ACC112 (cell line): Measurements from ENCODE around the gene TPRA1.
"Not testable (repeated sequence)": the region's sequence is repeated elsewhere in the genome, so short reads cannot be mapped to it uniquely, and the experiment has no call there.

Source experiments
- H2AFZ ChIP-seq: fragments of 200-600 bp; sonication (generic); one replicate; pipeline ENCODE4 v1.6.0; 2017; ENCODE audit warnings: antibody characterized with exemption, low read length; ENCODE audit not compliant: unreplicated experiment
- H3K27ac ChIP-seq: fragments of 200-600 bp; sonication (generic); 2 replicates; pipeline ENCODE4 v1.5.1; 2014; ENCODE audit warnings: low read depth, mild to moderate bottlenecking, antibody characterized with exemption, low read length, moderate library complexity
- H3K27me3 ChIP-seq: fragments of 200-600 bp; sonication (generic); 2 replicates; pipeline ENCODE4 v1.6.1; 2014; ENCODE audit warnings: mild to moderate bottlenecking, antibody characterized with exemption, low read length, moderate library complexity, mixed read lengths; ENCODE audit not compliant: insufficient read depth
- H3K36me3 ChIP-seq: fragments of 200-600 bp; sonication (generic); 2 replicates; pipeline ENCODE4 v1.6.1; 2016; ENCODE audit warnings: mild to moderate bottlenecking, antibody characterized with exemption, low read length, moderate library complexity, mixed read lengths; ENCODE audit not compliant: insufficient read depth
- H3K4me1 ChIP-seq: fragments of 200-600 bp; sonication (generic); one replicate; pipeline ENCODE4 v1.6.1; 2016; ENCODE audit warnings: low read length, mixed read lengths; ENCODE audit not compliant: insufficient read depth, unreplicated experiment, control insufficient read depth
- H3K4me3 ChIP-seq: fragments of 200-600 bp; sonication (generic); 2 replicates; pipeline ENCODE4 v1.5.1; 2014; ENCODE audit warnings: mild to moderate bottlenecking, low read depth, low read length
- H3K79me2 ChIP-seq: fragments of 200-600 bp; sonication (generic); one replicate; pipeline ENCODE4 v1.6.0; 2016; ENCODE audit warnings: low read length; ENCODE audit not compliant: control insufficient read depth, unreplicated experiment, insufficient read depth

The TPRA1 gene

DNA sequence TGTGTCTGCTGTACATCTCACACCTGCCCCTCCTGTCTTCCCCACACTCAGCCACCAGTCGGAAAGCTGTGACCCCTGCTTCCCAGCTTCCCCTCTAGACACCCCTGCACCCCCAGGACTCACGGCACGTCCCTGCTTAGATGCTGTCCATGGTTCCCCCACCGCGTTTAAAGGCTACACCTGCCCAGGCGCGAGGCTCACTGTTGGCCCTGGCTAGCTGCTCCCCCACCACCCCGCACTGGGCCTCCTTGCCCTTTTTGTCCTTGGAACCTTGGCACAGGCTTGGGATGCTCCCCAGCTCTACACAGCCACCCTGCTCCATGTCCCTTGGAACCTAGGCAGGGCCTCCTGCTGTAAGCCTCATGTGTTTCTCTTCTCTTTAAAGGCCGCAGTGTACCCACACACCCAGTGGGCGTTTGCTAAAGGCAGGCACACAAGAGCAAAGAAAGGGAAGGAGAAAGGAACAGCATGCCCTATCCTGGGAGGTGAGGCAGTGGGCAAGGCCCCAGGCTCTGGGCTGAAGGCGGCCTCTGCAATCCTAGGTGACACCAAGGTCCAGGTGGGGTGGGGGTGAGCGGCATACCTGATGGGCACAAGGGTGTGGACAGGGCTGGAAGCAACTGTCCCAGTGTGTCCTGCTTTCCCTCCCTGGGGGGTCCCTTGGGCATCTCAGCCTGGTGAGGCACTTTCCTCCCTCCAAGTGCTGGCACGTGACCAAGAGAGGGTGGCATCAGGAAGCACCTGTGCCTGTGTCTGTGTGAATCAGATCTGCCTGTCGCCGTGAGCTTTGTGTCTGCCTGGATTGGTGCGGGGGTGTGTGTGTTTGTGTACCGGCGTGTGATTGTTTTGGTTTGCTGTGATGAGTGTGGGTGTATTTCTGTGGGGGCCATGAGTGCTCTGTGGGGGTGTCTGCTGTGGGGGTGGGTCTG, 54.4 kb downstream of the TPRA1 start:
- H2AFZ ChIP-seq: no peak overlapping the region
- no peaks in the 10 kb centered on the region for H3K36me3 ChIP-seq
- H3K4me3 ChIP-seq: no peak overlapping the region
- peaks cover 5% of the 10 kb centered on the region for H3K27me3 ChIP-seq
- no peaks in the 10 kb centered on the region for H3K4me1 ChIP-seq
- H3K79me2 ChIP-seq: no peaks in the 10 kb centered on the region
- H3K27ac ChIP-seq: no peak overlapping the region

DNA sequence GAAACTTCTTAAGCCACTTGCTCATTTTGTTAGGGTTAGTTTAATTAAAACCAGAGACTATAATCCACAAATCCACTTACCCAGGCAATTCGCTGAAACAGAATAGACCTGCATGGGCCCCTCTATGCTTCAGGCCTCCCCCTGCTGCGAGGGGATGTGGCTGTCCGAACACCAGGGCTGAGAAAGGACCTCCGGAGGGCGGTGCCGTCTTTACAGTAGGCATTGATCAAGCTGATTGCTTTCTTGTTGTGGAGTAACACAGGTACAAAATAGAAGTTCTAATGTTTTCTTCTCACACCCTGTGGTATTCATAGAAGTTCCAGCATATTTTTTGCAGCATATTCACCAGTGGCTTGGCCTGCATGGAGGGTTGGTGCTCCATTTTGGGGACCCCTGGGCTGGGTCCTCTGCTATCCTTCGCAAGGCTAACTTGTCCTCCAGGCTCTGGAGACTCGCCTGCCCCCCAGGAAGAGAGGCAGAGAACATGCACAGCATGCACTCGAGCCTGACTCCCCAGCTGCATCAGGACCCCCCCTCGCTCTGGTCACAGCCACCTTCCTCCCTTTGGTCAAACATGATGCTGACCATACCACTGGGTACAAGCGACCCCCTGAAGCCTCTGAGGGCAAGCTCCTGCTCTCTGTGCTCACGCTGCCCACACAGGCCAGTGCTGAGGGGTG, 55.3 kb downstream of the TPRA1 start:
- H2AFZ ChIP-seq: no peak overlapping the region

DNA sequence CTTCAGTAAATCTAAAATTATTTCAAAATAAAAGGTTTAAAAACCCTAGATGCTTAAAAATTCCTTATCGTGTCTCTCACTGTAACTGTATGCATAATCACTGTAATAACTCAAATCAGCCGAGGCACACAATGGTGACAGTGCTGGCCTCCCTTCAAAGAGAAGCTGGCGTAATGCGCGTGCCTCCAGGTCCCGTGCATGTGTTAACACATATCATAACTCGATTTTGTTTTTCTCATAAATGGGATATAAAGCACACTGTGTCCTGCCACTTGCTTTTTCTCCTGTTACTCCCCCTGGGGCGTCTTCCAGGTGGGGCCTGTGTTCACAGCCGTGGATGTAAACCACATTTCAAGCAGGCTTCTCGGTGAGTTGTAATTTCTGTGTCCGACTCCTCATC, 56.0 kb downstream of the TPRA1 start:
- Histone ChIP-seq H2AFZ (no peak overlapping the region), H3K4me1 (no peaks in the 10 kb centered on the region), H3K36me3 (no peaks in the 10 kb centered on the region), H3K27ac (no peak overlapping the region), H3K79me2 (no peaks in the 10 kb centered on the region), H3K27me3 (peaks cover 7% of the 10 kb centered on the region), H3K4me3 (no peak overlapping the region)

More for the DNA sequence above, 55.3 kb downstream of the TPRA1 start:
- no peaks in the 10 kb centered on the region for H3K36me3 ChIP-seq
- no peak overlapping the region for H3K4me3 ChIP-seq
- no peaks in the 10 kb centered on the region for H3K79me2 ChIP-seq
- peaks cover 5% of the 10 kb centered on the region for H3K27me3 ChIP-seq
- no peaks in the 10 kb centered on the region for H3K4me1 ChIP-seq
- no peak overlapping the region for H3K27ac ChIP-seq

DNA sequence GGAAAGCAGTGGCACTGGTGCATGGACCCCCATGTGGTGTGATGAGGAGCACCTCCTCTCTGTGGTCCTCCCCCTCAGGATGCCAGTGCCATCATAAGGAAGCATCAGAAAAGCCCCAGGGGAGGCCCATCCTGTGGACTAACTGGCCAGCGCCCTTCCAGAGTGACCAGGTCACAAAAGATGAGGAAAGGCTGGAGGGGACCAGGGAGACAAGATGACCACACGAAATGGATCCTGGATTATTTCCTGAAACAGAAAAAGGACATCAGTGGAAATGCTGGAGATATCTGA, 56.4 kb downstream of the TPRA1 start:
- H2AFZ ChIP-seq: no peak overlapping the region
- H3K27ac ChIP-seq: no peak overlapping the region
- H3K4me1 ChIP-seq: no peaks in the 10 kb centered on the region
- peaks cover 11% of the 10 kb centered on the region for H3K27me3 ChIP-seq
- H3K79me2 ChIP-seq: no peaks in the 10 kb centered on the region
- H3K36me3 ChIP-seq: no peaks in the 10 kb centered on the region
- H3K4me3 ChIP-seq: no peak overlapping the region

- Histone ChIP-seq H2AFZ (no peak overlapping the region), H3K36me3 (no peaks in the 10 kb centered on the region), H3K4me1 (no peaks in the 10 kb centered on the region), H3K27ac (no peak overlapping the region), H3K4me3 (no peak overlapping the region), H3K79me2 (no peaks in the 10 kb centered on the region), H3K27me3 (peaks cover 20% of the 10 kb centered on the region)
Observed at GRCh38 chr3:127532561-127533203, 57.9 kb downstream of the TPRA1 start.

- H3K79me2 ChIP-seq: no peaks in the 10 kb centered on the region
- H3K27me3 ChIP-seq: peaks cover 29% of the 10 kb centered on the region
- no peaks in the 10 kb centered on the region for H3K4me1 ChIP-seq
- no peak overlapping the region for H3K4me3 ChIP-seq
- no peaks in the 10 kb centered on the region for H3K36me3 ChIP-seq
- no peak overlapping the region for H2AFZ ChIP-seq
- H3K27ac ChIP-seq: no peak overlapping the region
Observed at GRCh38 chr3:127531821-127532220, 58.7 kb downstream of the TPRA1 start.

- not testable (repeated sequence) for H3K79me2 ChIP-seq, H3K36me3 ChIP-seq, H2AFZ ChIP-seq, H3K4me3 ChIP-seq, H3K4me1 ChIP-seq, H3K27ac ChIP-seq
- H3K27me3 ChIP-seq: peaks cover 38% of the 10 kb centered on the region
Observed at GRCh38 chr3:127530863-127531262, 59.7 kb downstream of the TPRA1 start.

- no peak overlapping the region for H3K4me3 ChIP-seq
- no peaks in the 10 kb centered on the region for H3K4me1 ChIP-seq
- no peak overlapping the region for H3K27ac ChIP-seq
- H3K27me3 ChIP-seq: peaks cover 49% of the 10 kb centered on the region
- no peak overlapping the region for H2AFZ ChIP-seq
- H3K79me2 ChIP-seq: no peaks in the 10 kb centered on the region
- H3K36me3 ChIP-seq: no peaks in the 10 kb centered on the region
Observed at GRCh38 chr3:127529346-127530188, 61.0 kb downstream of the TPRA1 start.

- H3K4me1 ChIP-seq: no peaks in the 10 kb centered on the region
- H3K27me3 ChIP-seq: peaks cover 77% of the 10 kb centered on the region
- H3K4me3 ChIP-seq: no peak overlapping the region
- H2AFZ ChIP-seq: no peak overlapping the region
- no peaks in the 10 kb centered on the region for H3K36me3 ChIP-seq
- no peak overlapping the region for H3K27ac ChIP-seq
- no peaks in the 10 kb centered on the region for H3K79me2 ChIP-seq
Observed at GRCh38 chr3:127525373-127525772, 65.2 kb downstream of the TPRA1 start.

DNA sequence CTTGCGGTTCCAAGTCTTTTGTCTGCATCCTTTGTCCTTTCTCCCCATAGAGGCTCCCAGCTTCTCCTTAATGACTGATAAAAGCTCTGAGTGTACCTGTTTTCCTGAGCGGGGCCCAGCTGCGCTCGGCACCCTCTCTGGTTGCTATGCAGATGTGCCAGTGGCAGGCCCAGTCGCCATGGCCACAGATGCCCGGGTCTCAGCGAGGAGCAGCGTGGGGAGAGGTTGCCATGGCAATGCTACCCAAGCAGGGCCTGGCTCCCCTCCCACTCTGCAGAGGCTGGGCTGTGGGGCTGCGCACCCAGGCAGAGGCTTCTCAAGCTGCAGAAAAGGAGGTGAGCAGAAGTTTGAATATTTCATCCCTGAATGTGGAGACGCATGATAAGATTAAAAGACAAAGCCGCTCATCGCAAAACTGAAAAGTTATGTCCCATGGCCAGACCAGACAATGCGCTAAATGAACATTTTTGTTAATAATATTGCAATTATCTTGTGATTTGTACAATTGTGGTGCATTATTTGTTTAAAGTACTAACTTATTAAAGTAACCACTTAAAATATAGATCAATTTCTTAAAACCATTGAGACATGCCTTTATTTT, 66.1 kb downstream of the TPRA1 start:
- Histone ChIP-seq H3K27me3 (peaks cover 83% of the 10 kb centered on the region), H3K79me2 (no peaks in the 10 kb centered on the region), H3K4me3 (no peak overlapping the region), H3K27ac (no peak overlapping the region), H2AFZ (no peak overlapping the region), H3K36me3 (no peaks in the 10 kb centered on the region), H3K4me1 (no peaks in the 10 kb centered on the region)
